GM19043 (cell line): ENCODE results near the gene PACRG.

Source experiments
- ATAC-seq: cut with Tn5 transposase; IDR thresholded peaks from one replicate; pipeline ENCODE4 v1.9.1; 2021; ENCODE audit warnings: low read depth; ENCODE audit not compliant: unreplicated experiment

The PACRG gene

DNA sequence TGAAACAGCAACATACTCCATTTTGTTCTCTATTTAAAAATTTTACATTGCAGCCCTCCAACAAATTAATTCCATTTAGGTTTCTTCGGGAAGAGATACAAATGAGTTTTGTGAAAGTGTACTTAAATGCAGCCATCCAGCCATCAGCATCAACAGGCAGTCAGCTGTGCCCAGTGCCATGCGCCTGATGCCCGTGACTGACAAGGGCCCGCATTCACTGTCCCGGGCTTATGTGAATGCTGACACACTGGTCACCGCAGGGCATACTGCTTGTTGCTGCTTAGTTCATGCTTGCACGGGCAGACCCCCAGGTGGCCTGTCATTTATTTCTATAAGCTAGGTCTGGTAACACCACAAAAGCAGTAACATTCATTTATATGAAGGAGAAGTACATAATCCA, 461.8 kb downstream of the PACRG start:
- no peak for ATAC-seq

DNA sequence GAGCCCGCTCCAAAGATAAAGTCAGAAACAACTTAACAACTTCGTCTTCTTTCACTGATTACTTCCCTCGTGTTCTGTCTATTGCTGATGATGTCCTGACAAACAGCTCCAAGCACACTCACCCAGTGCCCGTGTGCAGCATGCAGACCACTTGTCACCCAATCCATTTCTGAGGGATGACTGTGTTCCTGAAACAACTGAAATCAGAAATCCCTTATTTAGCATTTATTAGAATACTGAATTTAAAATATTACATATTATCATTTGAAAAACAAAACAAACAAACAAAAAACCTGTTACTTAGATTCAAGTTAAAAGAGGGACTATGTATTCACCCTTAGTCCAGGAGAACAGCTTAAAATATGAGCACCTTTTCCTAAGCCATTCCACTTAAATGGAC, 463.0 kb downstream of the PACRG start:
- ATAC-seq: no peak

DNA sequence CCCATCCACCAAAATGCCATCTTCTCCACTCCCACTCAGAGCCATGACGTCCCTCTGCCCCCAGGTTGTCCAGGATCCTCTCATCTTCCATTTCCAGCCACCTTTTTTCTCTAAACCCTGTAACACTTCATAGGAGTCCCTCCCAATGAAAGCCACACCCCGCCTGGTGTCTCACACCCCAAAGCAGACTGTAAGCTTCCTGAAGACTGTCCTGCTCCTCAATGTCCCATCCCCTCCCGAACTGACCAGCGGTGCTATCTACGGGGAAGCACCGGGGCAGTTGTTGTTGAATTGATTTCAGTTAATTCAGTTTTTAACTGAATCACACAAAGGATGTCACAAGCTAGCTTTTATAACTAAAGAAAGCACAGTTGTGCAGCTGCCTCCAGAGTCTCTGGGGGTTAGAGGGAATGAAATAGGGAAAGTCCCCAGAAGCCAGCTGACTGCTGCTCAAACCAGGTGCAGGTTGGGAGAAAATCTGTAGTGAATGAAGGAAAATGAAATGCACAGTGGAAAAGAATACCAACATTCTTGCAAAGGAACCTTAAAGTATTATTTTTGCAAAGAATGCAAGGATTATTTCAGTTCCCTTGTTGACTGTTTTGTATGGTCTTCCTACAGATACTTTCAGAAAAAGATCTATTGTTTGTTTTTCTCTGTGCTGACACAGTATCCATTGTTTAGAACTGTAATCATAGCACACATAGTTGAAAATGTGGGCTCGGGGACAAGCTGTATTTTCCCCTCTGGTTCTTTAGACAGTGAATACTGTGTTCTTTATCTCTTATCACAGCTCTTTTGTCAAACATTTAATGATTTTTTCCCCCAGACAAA, 464.1 kb downstream of the PACRG start:
- no peak for ATAC-seq

DNA sequence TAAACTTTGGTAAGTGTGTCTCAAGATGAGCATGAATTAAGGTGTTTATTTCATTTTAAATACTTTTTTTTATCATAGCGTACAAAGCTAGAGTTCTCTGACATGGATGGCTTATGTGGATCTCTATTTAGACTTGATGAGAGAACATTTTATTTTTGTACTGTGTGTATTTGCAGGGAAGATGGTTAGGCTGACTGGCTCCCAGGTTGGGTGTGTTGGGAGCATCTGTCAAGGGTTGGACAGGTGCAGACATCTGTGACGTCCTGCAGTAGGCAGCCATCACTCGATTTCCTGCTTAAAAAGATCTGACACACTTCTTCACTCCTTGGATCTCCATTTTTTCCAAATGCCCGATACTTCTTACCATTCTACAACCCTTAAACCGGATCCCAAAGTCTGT, 464.8 kb downstream of the PACRG start:
- no peak for ATAC-seq

DNA sequence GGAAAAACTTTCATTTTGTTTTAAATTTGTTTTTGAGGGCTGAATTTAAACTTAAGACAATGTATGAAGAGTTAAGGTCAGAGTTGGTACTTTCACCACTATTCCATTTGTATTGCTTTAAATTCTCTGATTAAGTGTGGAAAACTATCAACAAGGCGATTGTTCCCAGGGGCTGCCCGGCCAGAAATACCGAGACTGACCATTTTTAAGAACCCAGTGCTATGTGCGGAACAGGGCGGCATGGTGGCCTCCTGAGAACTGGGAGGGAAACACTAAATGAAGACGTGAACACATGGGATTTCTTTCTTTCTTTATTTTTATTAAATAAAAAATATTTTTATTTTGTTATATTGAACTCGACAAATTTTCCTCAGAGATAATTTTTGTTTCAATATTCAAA, 465.6 kb downstream of the PACRG start:
- no peak for ATAC-seq

DNA sequence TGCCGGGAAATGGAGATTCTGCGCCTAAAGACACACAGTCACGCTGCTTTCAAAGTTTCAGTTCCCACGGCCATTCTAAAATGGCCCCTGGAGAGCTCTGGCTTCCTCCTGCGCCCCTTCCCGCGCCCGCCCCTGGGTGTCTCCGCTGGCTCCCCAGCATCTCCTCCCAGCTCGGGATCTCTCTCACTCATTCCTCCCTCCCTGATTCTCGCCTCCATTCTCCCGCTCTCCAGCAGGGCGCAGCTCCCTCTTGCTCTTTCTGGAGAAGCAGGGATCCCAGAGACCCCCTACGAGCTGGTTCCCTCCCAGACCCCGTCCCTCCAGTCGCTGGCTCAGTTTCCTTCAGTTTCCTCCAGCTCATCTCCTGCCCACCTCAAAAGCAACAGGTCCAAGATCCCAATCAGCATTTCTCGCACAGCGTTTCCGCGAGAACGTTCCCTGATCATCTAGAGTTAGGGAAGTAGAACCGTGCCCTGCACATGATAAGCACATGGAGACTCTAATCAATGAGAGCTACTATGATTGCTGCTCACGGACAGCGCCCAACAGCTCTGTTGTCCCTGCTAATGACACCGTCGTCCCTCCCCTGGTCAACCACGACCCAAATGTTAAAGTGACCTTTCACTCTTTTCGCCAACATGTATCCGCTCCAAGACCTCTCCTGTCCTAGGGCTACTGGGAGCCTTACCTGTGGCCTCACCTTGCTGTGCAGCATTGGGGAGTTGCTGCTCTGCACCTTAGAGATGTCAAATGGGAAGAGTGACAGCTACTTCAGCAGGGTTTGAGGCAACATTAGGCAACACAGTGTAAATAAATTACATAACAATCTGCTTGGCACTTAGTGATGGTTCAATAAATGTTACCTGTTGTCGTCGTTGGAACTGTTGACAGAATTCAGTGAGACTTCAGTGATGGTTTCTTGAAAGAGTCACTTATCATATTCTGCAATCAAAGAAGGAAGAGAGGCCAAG, 468.2 kb downstream of the PACRG start:
- no peak for ATAC-seq

DNA sequence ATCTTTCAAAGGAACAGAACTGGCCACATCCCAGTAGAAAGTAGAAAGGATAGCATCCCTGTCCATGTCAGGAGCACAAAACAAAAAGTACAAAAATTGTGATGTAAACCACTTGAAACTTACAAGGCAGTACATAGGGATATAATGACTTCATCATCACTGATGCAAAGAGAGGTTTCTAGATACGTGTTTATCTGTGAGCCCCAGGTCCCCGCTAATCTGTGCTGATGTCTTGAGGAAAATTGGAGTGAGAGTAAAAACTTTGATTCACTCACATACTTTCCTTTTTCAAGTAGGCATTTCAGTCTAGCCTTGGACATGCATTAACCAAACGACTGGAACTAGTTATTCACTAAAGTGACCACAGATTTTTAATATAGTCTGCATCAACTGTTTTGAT, 470.1 kb downstream of the PACRG start:
- ATAC-seq: no peak

DNA sequence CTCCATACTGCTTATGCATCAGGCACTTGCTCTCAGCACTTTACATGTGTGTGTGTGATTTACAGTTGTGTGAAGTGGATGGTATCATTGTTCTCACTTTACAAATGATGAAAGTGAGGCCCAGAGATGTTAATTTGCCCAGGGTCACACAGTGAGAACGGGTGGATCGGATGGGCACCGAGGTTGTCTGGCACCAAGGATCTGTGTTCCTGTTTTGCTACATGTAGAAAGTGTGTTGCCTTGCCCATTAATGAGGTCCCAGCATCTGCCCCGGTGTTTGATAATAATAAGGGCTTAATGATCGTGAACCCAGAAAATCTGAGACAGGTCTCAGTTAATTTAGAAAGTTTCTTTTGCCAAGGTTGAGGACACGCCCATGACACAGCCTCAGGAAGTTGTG, 470.6 kb downstream of the PACRG start:
- no peak for ATAC-seq

DNA sequence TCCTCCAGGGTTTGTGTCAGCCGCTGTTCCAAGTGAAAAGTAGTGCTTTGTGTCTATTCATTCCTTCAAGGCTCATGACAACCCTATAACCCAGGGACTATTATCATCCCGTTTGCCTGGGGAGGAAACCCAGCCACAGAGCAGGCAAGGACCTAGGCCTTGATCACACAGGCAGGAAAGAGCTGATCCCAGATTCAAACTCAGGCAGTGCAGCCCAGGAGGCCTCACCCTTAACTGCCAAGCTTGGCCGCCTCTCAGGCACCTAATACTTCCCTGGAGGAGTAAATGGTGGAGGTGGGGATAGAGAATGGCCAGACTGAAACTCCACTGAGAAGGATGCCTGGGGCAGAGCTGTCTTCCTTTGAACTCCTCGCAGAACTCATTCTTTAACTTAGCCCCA, 471.6 kb downstream of the PACRG start:
- ATAC-seq: no peak

DNA sequence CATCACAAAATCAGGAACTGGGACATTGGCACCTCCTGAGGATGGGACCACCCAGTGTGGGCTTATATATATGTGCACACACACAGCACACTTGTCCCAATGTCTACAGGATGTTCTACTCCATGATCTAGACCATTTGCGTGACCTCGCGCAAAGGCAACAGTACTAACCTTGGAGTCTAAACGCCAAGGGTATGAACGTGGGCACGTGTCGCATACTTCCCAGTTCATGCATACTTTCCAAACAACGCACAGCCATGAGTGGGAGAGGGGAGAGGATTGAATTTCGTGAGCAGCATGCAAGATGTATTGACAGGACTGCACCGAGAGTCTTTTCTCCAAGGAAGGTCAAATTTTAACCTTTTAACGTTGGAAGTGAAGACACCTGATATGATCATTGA, 472.5 kb downstream of the PACRG start:
- no peak for ATAC-seq

DNA sequence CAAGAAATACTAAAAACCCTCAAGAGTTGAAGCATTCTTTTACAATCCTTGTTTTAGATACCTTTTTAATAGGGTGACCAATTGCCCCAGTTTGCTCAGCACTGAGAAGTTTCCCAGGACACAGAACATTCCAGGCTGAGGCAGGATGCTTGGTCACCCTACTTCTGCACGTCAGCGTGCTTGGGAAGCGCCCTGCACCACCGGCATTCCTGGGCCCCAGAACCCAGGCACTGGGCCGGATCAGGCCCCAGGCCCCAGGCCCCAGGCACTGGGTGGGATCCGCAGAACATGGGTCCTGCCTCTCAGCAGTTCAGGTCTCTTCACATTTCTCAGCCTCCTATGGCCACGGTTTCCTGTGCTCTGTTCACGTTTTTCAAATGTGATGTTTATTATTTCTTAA, 472.9 kb downstream of the PACRG start:
- ATAC-seq: no peak

DNA sequence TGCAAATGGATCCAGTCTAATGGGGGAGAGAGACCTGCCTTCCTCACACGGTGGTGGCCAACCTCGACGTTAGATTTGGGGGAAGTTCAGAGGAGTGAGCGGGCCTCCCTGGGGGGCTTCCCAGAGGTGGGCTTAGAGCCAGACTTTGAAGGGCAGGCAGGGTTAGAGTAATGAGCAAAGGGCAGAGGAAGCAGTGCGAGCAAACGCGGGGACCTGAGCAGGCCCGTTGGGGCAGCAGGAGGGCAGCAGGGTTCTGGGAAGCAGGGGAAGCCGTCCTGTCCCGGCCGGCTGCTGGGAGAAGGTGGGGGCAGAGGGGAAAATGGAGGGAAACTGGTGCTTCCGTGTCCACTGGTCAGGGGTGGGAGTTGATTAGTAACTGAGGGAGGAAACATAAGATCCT, 474.1 kb downstream of the PACRG start:
- no peak for ATAC-seq

DNA sequence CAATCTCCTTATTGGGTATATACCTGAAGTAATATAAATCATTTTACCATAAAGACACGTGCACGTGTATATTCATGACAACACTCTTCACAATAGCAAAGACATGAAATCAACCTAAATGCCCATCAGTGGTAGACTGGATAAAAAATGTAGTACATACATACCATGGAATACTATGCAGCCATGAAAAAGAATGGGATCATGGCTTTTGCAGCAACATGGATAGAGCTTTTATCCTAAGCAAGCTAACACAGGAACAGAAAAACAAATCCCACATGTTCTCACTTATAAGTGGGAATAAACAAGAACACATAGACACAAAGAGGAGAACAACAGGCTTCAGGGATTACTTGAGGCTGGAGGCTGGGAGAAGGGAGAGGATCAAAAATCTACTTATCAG, 478.4 kb downstream of the PACRG start:
- no peak for ATAC-seq

DNA sequence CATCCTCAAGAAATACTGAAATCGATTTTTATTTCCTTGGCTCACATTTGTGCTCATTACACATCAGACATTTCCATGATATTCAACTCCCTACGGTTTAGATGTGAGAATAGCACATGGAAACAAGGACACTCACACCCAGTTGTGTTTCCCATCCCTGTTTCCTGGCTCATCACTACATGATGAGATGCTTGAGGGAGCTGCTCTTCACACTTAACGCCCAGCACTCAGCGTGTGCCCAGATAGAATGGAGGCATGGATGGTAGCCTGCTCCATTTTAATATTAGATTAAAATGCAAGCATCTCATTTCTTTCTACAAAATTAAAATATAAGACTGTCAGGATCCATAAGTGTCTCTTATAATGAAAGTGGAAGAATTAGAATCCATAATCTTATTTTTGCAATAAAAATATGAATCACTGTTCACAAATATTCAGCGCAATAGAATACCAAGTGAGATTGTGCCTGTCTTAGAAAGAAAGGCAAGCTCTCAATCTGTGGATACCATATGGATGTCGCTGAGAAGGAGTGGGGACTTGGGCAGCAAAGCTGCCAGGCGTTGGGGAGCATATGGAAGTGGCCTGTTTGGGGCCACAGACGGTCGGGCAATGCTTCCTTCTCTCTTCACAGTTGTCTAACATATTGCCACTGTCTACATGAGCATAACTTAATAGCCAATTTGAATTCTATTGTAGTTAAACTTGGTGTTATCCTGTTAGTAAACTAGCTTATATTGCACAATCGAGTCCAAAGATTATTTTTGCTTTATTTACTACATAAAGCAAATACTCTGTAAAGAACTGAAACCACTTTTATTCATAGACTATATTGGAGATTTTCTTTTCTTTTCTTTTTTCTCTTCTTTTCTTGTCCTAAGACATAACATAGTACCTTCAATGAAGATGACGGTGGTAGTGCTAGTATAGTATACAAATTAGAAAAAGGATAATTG, 479.9 kb downstream of the PACRG start:
- ATAC-seq: no peak

DNA sequence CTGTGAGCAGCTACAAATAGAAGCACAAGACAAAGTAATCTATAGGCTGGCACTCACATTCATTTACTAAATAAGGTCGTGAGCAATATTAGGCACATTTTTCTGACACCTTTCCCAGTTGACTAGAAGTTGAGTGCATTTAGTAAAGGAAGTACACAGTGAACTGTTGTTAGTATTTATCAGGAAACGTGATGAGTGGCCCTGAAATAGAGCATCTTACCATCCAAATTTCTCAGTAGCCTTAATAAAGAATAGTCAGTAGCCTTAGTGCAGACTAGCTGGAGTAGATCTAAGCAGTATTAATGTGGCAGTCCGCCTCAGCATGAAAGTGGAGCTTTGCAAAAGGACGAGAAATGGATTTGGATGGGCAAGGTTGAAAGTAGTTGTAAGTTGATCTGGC, 481.2 kb downstream of the PACRG start:
- ATAC-seq: no peak

DNA sequence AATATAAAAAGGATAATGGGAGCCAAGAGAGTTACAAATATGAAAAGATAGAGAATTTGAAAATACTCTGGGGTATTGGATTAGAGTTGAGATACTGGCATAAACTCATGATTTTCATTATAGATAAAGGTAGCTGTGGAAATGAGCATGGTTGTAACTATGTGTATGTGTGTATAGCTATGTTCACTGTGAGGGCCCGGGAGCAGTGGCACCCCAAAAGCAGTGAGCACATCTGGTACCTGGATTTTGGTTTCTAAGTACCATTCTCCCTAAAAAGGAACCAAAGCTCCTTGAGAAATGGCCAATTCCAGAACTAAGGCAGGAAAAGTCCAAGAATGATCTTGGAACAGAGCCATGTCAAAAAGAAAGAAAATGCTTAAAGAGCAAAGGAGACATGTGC, 484.3 kb downstream of the PACRG start:
- no peak for ATAC-seq

DNA sequence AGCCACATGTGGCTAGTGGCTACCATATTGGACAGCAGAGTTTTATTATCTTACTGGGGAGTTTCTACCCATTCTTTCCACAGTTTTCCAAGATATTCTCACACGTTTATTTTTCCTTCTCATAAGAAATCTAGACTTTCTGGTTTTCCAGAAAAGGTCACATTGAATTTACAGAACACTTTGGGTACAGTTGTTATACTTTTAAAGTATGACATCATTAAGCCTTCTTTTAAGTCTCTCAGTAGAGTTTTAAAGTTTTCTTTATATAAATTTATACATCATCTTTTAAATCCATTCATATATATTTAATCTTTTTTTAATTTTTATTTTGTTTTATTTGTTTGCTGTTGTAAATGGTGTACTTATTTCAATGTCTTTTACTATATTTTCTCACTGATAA, 486.5 kb downstream of the PACRG start:
- ATAC-seq: no peak

DNA sequence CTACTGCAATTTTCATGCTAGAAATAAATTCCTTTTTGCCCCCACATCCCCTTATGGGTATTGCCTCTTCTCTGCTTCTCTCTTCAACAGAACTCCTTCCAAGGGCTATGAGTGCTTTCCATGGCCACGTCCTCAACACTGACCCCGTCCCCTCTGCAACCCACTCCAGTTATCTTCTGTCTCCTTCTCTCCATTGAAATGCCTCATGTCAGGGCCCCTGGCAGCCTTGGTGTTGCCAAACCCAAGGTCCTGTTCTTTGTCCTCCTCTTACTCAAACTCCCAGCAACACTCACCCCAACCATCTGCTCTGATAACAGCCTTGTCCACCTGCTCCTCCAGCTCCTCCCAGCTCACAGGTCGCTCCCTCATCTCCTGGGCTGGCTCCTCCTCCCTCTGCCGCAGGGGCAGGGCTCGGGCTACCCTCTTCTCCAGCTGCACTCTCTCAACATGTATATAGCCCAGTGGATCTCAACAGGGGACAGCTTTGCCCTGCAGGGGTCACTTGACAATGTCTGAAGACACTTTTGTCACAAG, 490.7 kb downstream of the PACRG start:
- no peak for ATAC-seq

DNA sequence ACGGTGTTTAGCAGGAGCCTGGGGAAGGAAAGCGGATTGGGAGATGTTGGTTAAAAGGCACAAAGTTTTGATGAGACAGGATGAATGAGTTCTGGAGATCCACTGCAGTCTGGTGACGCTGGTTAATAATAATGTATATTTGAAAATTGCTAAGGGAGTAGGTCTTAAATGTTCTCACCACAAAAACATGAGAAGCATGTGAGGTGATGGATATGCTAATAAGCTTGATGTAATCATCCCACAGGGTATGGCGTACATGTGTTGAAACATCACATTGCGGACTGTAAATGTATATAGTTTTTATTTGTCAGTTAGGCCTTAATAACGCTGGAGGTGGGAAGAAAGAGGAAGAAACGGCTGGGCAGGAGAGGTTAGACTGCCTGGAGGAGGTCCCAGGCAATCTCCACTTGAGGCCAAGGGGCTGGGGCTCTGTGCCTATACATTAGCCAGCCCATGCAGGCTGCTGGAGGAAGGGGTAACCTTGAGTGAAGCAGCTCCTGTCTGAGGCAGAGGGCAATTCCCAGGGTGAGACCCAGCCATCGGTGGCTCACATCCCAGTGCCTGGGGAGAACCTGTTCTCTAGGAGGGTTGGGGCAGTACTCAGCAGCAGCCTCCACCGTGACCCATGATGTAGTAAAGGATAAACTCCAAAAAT, 498.5 kb downstream of the PACRG start:
- ATAC-seq: no peak
